ENCODE data around the gene HSPG2. TPM values are rescaled to one million over a fixed set of nuclear protein-coding genes. Genes with fewer than 3 reads are reported as not detected.

HSPG2 gene
- total and polyA plus RNA-seq, 8 donors = 50.4 to 164 (median 63.9) TPM

- ATAC-seq (no peak), FAIRE-seq (no peak), DNase-seq (peak in 3 of 6 donors; percentile 11 to 69 (median 22))
- Histone ChIP-seq H3K9me3 (no peaks in the 10 kb centered on the region), H3K36me3 (peaks cover 0 to 53% (median 9%) of the 10 kb centered on the region in 3 donors), H3K27ac (no peak overlapping the region), H3K27me3 (no peaks in the 10 kb centered on the region), H3K4me1 (no peaks in the 10 kb centered on the region), H3K4me3 (no peak overlapping the region)
- intact Hi-C loops (cut with DNase I) = no loop called here
- TF ChIP-seq CTCF (IDR thresholded peaks at IDR 0.05) = no peak
- WGBS, 2 donors = 90 to 94% methylated on average over 23 of the region's 23 CpGs
These were observed 98.6 kb downstream of the HSPG2 start for GRCh38 chr1:21838359-21839157.

GRCh38 chr1:21837476-21837875, 99.6 kb downstream of the HSPG2 start:
- no peak overlapping the region for H3K4me3 ChIP-seq
- FAIRE-seq (no peak), ATAC-seq (no peak), DNase-seq (no peak)
- TF ChIP-seq CTCF (IDR thresholded peaks at IDR 0.05) = no peak
- H3K9me3 ChIP-seq = no peaks in the 10 kb centered on the region
- no peak overlapping the region for H3K27ac ChIP-seq
- peaks cover 0 to 50% (median 6%) of the 10 kb centered on the region in 3 donors for H3K36me3 ChIP-seq
- intact Hi-C loops (cut with DNase I) = no loop called here
- no peaks in the 10 kb centered on the region for H3K4me1 ChIP-seq
- WGBS, 2 donors = 97 to 98% methylated on average over 10 of the region's 10 CpGs
- H3K27me3 ChIP-seq = no peaks in the 10 kb centered on the region

GRCh38 chr1:21836729-21837128, 100.4 kb downstream of the HSPG2 start:
- peak in 1 of 6 donors; percentile 12 for DNase-seq
- Histone ChIP-seq H3K4me1 (no peaks in the 10 kb centered on the region), H3K27me3 (no peaks in the 10 kb centered on the region), H3K36me3 (peaks cover 0 to 43% (median 6%) of the 10 kb centered on the region in 3 donors), H3K9me3 (no peaks in the 10 kb centered on the region), H3K4me3 (no peak overlapping the region), H3K27ac (no peak overlapping the region)
- TF ChIP-seq CTCF (IDR thresholded peaks at IDR 0.05) = no peak
- intact Hi-C loops (cut with DNase I) = no loop called here
- ATAC-seq = no peak
- WGBS, 2 donors = 93 to 97% methylated on average over 13 of the region's 13 CpGs
- FAIRE-seq = no peak

- intact Hi-C loops (cut with DNase I) = no loop called here
- no peak for FAIRE-seq
These were observed 101.1 kb downstream of the HSPG2 start for GRCh38 chr1:21836010-21836409.

More at GRCh38 chr1:21836010-21836409, 101.1 kb downstream of the HSPG2 start:
- Histone ChIP-seq H3K4me1 (no peaks in the 10 kb centered on the region), H3K27me3 (no peaks in the 10 kb centered on the region), H3K36me3 (peaks cover 0 to 39% (median 6%) of the 10 kb centered on the region in 3 donors), H3K27ac (no peak overlapping the region), H3K9me3 (no peaks in the 10 kb centered on the region), H3K4me3 (no peak overlapping the region)
- 98 to 99% methylated on average over 4 of the region's 4 CpGs for WGBS, 2 donors
- no peak for TF ChIP-seq CTCF (IDR thresholded peaks at IDR 0.05)
- DNase-seq = no peak
- no peak for ATAC-seq

Data from pancreas (tissue), 10 donors.